HG02678 (cell line): Measurements from ENCODE around the gene PPP2R2D.
"Not testable (repeated sequence)": the region's sequence is repeated elsewhere in the genome, so short reads cannot be mapped to it uniquely, and the experiment has no call there.

ENCODE experiments used
- ATAC-seq: cut with Tn5 transposase; IDR thresholded peaks from one replicate; pipeline ENCODE4 v1.9.1; 2021; ENCODE audit warnings: mild to moderate bottlenecking, moderate library complexity; ENCODE audit not compliant: unreplicated experiment

The PPP2R2D gene

DNA sequence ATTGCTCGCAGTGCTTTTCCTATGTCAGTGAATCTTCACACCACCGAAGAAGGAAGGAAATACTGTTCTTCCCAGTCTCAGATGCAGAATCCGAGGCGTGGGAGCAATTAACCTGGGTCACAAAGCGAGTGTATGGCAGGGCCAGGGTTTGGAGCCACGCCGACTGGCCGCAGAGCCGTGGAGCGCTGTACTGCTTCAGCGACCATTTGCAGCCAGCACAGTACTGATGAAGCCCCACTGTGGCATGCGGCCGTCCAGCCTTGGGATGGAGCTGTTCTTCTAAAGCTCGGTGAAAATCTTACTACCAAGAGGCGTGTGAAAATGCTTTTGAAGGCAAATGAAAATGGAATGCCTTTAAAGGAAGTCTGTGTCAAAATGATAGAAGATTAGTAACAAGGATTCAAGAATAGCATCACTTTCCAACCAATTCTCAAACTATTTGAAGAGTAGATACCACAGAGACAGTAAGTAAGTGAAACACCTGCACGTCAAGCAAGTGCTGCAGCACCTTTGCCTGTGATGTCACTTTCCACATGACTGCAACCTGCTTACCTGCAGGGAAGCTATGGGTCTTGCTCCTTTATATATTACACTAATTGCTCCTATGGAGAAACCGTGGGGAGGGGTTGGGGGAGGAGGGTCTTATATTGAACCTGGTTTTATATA, 4.9 kb downstream of the PPP2R2D start:
- no peak for ATAC-seq

DNA sequence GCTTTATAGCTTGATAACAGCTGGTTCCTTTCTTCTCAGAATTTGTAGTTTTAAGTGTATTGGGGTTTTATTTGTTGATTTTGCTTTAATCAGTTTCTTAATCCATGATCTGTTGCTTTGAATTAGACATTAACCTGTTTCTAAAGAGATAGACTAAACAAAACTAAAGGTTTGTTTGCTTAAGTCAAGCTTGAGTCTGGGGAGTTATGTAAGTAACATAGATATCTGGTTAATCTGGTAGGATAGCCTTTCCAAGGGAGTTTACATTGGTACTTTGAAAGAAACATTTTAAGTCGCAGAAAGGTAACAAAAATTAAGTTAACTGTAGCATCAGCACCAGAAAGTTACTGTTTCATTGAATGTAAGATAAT, 5.4 kb downstream of the PPP2R2D start:
- ATAC-seq: no peak

DNA sequence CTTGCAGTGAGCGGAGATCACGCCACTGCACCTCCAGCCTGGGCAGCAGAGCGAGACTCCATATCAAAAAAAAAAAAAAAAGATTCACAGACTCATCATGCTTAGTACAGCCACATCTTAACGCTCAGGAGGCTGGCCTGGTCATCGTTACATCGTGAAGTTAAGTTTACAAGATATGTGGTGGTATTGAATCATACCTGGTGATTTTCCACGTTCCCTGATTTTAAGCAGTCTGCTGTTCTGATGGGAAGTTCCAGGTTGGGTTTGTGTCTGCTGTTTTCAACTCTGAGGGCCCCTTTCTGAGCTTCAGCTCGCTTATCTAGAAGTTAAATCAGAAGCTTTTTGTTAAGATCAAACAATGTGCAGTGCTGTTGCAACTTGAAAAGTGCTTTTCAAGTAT, 6.9 kb downstream of the PPP2R2D start:
- ATAC-seq: no peak

DNA sequence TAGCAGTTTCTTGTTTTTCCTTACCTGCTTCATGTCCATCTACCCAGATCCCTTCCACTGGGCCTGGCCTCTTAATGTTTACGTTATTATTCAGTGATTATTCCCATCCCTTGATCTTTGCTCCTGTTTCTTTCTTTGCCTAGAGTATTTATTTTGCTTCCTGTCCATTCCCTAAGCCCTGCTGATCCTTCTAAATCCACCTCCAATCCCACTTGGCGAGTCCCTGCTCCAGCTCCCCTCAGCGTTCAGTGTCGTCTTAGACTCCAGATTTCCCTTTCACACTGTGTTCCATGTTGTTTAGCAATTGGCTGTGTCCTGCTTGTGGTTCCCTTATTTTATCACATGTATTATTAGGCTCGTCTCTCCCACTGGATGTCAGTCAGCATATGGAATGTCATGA, 7.3 kb downstream of the PPP2R2D start:
- no peak for ATAC-seq

DNA sequence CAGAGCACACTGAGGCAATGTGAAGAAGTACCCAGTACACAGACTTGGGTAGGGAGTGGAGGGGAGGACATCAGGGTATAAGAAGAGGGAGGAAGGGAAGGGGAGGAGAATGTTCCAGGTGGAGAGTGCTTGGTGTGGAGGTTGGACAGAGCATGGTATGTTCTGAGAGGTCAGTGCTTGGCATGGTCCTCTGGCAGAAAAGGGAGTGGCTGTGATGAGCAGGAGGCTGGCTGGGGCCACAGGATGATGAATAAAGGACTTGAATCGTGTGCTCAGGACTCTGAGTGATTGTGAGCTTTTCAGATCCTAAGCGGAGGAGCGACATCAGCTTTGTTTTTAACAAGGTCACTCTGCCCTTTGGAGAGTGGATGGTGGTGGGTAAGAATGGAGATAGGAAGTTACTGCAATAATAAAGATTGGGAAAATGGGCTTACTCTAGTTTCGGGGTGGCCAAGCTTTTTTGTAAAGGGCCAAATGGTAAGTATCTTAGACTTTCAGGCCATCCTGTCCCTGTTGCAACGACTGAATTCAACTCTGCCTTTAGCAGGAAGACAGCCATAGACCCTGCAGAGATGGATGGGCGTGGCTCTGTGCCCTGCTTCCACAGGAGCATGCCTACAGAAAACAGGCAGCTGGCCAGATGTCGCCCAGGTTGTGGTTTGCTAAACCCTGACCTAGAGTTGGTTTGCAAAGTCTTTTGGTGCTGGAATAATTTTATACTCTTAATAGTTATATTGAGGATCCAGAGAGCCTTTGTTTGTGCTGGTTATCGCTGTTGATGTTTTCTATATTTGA, 8.4 kb downstream of the PPP2R2D start:
- no peak for ATAC-seq

DNA sequence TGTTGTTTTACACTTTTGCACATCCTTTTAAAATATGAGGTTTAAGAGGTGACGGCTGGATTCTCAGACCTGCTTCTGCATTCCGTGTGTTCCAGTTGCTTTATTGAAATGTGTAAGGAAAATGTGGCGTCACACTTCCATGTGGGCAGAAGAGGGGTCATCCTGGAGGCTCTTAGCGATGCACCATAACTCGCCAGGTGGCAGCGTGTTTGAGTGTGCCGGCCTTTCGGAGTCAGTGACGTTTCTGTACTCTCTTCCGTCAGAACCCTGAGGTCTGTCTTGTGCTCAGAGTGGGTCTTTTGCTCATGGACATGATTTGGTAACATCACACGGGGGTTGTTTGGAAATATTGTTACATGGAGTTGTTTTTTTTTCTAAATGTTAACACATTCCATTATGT, 9.1 kb downstream of the PPP2R2D start:
- ATAC-seq: no peak

DNA sequence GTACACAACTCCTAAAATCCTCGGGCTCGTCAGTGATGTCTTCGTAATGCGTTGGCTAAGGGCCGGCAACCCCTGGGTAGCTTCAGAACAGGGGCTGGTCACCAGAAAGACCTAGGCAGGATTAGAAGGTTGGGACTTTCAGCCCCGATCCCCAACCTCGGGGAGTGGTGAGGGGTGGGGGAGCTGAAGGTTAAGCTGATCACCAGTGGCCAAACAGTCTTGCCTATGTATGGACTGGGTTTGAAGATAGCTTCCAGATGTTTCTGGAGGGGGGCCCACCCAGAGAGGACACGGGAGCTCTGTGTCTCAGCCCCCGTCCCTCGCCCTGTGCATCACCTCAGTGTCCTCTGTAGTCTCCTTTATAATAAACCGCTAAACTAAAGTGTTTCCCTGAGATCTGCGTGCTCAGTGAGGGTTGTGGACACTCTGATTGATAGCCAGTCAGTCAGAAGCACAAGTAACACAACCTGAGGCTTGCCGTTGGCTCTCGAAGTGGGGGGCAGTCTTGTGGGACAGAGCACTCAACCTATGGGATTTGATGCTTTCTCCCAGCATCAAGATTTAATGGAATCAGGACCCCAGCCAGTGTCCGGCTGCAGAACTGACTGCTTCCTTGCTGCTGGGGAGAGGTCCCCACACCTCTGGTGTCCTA, 10.0 kb downstream of the PPP2R2D start:
- ATAC-seq: no peak

DNA sequence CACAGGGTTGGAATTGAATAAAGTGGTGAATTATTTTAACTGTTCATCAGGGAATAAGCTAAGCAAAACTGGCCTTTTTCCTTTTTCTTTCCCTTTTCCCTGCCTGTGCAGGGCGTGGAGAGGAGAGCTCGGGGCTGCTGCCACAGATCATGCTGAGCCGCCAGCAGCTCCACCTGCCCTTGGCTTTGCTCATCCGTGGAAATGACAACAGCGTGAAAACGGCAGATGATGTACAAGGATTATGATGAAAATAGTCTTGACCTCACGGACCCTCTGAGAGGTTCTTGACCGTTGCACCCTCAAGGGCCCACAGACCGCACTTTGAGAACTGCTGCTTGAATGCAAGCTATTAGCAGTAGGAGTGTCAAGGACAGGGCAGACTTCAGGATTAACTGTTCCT, 10.6 kb downstream of the PPP2R2D start:
- ATAC-seq: no peak

DNA sequence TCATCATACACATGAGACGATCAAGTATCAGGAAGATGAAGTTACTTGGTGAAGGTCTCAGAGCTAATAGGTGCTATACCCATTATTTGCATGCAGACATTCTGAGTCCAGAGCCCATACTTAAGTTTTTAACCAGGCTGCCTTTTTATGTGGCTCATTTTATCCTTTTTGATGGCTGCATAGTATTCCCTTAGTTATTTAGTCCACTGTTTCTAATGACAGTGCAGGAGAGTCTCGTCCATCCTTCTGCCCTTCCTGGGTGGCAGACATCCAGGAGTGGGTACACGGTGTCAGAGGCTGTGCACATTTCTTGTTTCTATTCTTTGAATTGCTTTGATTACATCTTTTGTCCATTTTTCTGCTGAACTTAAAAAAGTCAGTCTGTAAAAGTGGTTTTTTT, 11.8 kb downstream of the PPP2R2D start:
- no peak for ATAC-seq

DNA sequence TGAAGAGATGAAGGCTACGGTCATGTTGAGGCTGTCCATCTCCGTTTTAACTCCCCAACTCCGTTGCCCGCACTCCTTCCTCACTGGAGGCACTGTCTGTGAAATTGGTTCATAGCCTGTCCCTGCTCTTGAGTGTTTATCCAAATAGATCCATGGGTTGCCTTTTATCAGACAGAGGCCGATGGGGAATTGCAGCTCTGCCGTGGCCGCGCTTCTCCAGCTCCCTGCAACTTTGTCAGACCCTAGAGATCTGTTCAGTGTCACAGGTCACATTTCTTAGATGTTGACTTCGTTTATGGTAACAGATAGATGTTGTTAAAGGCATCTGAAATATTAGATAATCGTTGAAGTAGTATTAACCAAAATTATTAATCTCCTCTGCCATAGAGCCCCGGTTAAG, 14.7 kb downstream of the PPP2R2D start:
- no peak for ATAC-seq

DNA sequence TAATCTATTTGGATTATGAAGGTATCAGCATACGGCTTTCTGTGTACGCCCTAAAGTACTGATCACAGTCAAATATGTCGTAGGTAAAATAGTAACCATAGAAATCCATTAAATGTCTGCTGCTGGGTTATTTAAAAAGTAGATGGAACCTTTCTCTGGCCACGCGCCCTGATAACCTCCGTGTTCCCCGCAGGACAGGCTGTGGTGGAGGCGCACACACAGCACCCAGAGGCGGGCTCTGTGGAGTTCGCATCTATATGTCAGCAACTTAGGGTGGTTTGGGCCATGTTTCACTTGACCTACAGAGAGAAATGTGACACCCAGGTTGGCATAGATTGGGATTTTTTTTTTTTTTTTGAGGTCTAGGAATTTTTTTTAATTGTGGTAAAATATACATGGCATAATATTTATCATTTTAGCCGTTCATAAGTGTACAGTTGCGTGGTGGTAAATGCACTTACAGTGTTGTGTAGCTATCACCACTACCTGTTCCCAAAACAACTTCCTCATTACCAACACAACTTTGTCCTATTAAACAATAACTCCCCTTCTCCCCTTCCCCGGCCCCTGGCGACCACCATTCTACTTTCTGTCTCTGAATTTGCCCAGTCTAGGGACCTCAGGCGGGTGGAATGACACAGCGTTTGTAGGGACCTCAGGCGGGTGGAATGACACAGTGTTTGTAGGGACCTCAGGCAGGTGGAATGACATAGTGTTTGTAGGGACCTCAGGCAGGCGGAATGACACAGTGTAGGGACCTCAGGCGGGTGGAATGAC, 15.4 kb downstream of the PPP2R2D start:
- ATAC-seq: no peak

DNA sequence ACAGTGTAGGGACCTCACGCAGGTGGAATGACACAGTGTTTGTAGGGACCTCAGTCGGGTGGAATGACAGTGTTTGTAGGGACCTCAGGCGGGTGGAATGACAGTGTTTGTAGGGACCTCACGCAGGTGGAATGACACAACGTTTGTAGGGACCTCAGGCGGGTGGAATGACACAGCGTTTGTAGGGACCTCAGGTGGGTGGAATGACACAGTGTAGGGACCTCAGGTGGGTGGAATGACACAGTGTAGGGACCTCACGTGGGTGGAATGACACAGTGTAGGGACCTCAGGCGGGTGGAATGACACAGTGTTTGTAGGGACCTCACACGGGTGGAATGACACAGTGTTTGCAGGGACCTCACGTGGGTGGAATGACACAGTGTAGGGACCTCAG, 16.0 kb downstream of the PPP2R2D start:
- not testable (repeated sequence) for ATAC-seq

DNA sequence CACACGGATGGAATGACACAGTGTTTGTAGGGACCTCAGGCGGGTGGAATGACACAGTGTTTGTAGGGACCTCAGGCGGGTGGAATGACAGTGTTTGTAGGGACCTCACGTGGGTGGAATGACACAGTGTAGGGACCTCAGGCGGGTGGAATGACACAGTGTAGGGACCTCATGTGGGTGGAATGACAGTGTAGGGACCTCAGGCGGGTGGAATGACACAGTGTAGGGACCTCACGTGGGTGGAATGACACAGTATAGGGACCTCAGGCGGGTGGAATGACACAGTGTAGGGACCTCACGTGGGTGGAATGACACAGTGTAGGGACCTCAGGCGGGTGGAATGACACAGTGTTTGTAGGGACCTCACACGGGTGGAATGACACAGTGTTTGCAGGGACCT, 16.7 kb downstream of the PPP2R2D start:
- not testable (repeated sequence) for ATAC-seq

DNA sequence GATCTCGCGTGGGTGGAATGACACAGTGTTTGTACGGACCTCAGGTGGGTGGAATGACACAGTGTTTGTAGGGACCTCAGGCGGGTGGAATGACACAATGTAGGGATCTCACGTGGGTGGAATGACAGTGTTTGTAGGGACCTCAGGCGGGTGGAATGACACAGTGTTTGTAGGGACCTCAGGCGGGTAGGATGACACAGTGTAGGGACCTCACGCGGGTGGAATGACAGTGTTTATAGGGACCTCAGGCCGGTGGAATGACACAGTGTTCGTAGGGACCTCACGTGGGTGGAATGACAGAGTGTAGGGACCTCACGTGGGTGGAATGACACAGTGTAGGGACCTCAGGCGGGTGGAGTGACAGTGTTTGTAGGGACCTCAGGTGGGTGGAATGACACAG, 18.7 kb downstream of the PPP2R2D start:
- not testable (repeated sequence) for ATAC-seq

DNA sequence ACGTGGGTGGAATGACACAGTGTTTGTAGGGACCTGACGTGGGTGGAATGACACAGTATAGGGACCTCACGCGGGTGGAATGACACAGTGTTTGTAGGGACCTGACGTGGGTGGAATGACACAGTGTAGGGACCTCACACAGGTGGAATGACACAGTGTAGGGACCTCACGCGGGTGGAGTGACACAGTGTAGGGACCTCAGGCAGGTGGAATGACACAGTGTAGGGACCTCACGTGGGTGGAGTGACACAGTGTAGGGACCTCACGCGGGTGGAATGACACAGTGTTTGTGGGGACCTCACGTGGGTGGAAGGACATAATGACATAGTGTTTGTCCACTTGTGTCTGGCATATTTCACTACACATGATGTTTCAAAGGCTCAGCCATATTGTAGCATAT, 19.3 kb downstream of the PPP2R2D start:
- ATAC-seq: no peak

DNA sequence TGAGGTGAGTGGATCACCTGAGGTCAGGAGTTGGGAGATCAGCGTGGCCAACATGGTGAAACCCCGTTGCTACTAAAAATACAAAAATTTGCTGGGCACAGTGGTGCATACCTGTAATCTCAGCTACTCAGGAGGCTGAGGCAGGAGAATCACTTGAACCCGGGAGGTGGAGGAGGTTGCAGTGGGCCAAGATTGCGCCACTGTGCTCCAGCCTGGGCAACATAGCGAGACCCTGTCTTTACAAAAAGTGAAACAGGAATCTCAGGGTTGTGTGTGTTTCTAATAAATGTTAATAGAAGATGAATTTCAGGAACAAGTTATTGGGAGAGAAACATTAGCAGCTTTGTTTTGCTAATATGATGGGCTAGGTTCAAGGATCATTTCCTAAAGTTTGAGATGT, 19.9 kb downstream of the PPP2R2D start:
- ATAC-seq: no peak

DNA sequence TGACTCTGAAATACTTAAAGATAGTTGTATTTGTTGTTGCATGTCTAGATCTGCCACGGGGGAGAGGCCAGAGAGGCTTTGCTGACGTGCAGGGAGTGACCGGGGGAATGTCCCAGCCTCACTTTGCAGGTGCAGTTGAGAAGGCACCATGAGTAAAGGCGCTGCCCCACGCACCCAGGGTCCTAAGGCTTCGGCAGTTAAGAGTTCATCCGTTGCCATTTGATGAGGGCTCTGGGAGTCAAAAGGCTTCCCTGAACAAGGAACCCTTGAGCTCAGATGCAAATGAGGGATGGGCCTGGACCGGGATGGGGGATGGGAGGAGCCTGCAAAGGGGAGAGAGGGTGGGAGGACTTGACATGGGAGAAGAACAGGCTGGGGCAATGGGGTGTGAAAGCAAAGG, 20.4 kb downstream of the PPP2R2D start:
- peak; percentile 92 for ATAC-seq

DNA sequence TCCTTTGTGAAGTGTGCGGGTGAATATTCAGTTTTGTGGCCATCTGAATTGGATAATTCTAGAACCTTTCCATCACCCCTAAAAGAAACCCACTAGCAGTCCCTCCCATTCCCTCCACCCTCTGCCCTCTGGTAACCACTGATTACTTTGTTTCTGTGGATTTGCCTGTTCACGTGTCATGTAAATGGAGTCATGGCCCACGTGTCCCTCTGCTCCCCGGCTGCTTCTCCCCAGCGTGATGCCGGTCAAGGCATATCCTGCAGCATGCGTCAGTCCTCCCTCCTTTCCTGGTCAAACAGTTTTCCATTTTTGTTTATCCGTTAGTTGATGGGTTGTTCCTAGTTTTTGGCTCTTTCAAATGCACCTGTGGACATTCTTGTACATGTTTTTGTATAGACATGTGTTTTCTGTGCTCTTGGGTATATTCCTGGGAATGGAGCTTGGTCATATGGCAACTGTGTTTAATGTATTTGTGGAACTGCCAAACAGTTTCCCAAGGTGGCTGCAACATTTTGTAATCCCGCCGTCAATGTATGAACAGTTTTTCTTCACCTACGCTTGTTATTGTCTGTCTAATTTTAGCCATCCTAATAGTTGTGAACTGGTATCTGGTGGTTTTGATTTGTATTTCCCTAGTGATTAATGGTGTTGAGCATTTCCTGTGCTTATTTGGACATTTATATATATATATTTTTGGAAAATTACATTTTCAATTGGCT, 22.4 kb downstream of the PPP2R2D start:
- no peak for ATAC-seq

DNA sequence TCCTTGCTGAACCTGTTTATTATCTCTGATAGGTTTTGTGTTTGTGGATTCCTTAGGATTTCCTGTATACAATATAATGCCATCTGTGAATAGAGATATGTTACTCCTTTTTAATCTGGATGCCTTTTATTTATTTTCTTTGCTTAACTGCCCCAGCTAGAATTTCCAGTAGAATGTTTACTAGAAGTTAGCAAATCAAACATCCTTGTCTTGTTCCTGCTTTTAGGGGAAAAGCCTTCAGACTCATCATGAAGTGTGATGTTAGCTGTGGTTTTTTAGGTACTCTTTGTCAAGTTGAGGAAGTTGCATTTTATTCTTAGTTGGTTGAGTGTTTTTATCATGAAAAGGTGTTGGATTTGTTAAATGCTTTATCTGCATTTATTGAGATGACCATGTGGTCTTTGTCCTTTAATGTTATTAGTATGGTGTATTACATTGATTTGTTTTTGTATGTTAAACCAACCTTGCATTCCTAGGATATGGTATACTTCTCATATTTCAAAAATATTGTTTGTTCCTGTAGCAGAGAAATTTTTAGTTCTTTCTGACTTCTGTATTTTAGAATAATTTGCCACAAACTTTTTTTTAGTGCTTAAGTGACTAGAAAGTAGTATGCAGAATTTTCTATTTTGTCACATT, 24.3 kb downstream of the PPP2R2D start:
- no peak for ATAC-seq

DNA sequence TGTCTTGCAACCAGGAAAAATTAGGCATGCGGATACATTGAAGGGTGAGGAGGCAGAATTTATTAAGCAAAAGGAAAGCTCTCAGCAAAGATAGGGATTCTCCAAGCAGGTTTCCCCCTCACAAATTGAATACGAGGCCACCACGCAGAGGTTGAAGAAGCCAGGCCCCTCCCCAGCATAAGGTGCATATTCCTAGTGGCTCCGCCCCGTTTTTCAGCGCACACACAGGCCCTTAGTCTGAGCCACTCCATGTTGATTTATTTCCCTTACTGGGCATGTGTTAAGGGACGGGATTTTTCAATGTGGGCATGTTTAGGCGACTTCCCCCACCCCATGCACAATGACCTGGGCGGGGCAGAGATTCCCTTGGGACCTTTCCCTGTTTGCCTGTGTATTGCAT, 24.9 kb downstream of the PPP2R2D start:
- ATAC-seq: no peak
